GM13977 (cell line): ENCODE data around the gene CYP2D6.
"Not testable (repeated sequence)": the region's sequence is repeated elsewhere in the genome, so short reads cannot be mapped to it uniquely, and the experiment has no call there.

Source experiments
- DNase-seq: peaks from one replicate; pipeline ENCODE4 v3.0.0; 2012; ENCODE audit warnings: low spot score
- in situ Hi-C: fragments of 300-500 bp; cut with MboI; formaldehyde crosslinking; loops from one replicate; pipeline ENCODE4 v1.12.0; 2022; ENCODE audit warnings: low sequenced_read_pairs, low pct_unique_long_range_greater_than_20kb, mixed read lengths, inconsistent platforms; ENCODE audit not compliant: unreplicated experiment
- TF ChIP-seq, protein P1 (sequence below): IDR thresholded peaks from 2 replicates; pipeline ENCODE4 v1.5.1; 2012; ENCODE audit warnings: mild to moderate bottlenecking, control low read depth; ENCODE audit not compliant: insufficient read depth; ENCODE audit errors: extremely low read depth, missing control alignments

Gene CYP2D6

DNA sequence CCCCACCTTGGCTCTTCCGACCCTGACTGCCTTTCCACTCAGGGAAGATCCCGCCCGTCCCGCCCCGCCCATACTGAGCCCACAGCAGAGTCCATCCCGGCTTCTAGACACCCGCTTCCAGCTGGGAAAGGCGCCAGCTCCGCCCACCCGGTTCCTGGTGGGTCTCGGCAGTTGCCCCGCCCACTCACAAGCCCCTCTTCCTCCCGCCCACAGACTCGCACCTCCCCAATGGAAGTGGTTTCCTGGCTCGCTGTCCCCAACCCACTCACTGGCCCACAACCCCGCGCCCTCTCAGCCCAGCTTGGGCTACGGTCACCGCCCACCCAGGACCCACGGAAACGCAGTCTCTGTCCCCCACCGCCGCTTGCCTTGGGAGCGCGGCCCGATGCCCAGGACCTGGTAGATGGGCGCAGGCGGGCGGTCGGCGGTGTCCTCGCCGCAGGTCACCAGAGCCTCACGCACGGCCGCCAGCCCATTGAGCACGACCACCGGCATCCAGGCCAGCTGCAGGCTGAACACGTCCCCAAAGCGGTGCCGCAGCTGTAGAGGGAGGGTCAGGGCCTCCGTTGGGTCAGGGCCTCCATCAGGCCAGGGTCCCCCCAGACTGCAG, 22.2 kb upstream of the CYP2D6 start:
- in situ Hi-C loops: no loop called here
- TF ChIP-seq, protein P1, sequence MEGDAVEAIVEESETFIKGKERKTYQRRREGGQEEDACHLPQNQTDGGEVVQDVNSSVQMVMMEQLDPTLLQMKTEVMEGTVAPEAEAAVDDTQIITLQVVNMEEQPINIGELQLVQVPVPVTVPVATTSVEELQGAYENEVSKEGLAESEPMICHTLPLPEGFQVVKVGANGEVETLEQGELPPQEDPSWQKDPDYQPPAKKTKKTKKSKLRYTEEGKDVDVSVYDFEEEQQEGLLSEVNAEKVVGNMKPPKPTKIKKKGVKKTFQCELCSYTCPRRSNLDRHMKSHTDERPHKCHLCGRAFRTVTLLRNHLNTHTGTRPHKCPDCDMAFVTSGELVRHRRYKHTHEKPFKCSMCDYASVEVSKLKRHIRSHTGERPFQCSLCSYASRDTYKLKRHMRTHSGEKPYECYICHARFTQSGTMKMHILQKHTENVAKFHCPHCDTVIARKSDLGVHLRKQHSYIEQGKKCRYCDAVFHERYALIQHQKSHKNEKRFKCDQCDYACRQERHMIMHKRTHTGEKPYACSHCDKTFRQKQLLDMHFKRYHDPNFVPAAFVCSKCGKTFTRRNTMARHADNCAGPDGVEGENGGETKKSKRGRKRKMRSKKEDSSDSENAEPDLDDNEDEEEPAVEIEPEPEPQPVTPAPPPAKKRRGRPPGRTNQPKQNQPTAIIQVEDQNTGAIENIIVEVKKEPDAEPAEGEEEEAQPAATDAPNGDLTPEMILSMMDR: no peak
- DNase-seq: no peak

DNA sequence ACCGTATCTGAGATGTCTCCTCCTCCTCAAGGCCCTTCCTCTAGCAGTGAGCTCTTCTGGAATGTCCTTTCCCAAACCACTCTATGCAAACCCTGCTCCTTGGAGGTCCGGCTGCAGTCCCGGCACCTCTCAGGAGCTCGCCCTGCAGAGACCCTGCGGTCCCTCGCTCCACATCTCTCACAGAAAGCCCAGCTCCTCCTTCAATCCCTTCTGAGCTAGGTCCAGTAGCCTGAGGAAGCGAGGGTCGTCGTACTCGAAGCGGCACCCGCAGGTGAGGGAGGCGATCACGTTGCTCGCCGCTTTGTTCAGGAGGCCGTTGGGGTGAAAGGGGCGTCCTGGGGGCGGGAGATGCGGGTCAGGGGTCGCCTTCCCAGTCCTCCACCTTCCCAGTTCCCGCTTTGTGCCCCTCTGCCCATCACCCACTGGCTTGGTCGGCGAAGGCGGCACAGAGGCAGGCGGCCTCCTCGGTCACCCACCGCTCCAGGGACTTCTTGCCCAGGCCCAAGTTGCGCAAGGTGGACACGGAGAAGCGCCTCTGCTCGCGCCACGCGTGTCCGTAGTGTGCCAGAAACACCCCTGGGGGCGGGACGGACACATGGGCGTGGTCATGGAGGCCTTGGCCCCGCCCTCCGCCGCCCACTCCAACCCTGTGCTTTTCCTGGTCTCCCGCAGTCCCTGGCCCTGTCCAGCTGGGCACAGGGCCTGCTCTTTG, 21.5 kb upstream of the CYP2D6 start:
- DNase-seq: no peak
- in situ Hi-C loops: no loop called here
- TF ChIP-seq, protein P1: no peak

DNA sequence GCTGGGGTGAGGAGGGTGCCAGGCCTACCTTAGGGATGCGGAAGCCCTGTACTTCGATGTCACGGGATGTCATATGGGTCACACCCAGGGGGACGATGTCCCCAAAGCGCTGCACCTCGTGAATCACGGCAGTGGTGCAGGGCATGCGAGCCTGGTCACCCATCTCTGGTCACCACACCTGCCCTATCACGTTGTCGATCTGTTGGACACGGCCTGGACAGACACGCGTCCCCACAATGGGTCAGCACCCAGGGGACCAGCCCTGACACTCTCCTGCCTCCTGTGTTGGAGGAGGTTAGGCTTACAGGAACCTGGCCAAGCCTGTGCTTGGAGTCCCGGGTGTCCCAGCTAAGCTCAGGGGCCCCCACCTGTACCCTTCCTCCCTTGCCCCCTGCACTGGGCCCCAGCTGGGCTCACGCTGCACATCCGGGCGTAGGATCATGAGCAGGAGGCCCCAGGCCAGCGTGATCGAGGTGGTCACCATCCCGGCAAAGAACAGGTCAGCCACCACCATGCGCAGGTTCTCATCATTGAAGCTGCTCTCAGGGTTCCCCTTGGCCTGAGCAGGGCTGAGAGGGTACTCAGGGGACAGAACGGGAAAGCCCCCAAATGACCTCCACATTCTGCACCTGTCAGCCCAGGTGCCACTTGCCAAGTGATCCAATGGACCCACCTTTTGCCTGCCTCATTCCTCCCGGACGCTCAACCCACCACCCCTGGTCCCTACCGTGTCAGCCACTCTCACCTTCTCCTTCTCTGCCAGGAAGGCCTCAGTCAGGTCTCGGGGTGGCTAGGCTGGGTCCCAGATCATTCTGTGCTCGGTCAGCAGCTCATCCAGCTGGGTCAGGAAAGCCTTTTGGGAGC, 20.3 kb upstream of the CYP2D6 start:
- in situ Hi-C loops: no loop called here
- DNase-seq: no peak

DNA sequence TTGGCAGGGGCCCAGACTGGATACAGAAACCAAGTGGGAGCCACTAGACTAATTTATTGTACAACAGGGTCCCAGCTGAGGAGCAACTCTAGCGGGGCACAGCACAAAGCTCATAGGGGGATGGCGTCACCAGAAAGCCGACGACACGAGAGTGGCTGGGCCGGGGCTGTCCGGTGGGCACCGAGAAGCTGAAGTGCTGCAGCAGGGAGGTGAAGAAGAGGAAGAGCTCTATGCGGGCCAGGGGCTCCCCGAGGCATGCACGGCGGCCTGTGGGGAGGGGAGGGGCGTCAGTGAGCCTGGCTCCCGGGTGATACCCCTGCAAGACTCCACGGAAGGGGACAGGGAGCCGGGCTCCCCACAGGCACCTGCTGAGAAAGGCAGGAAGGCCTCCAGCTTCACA, 19.2 kb upstream of the CYP2D6 start:
- in situ Hi-C loops, DNase-seq: not testable (repeated sequence)

More for the DNA sequence above, 20.3 kb upstream of the CYP2D6 start:
- TF ChIP-seq, protein P1: no peak

DNA sequence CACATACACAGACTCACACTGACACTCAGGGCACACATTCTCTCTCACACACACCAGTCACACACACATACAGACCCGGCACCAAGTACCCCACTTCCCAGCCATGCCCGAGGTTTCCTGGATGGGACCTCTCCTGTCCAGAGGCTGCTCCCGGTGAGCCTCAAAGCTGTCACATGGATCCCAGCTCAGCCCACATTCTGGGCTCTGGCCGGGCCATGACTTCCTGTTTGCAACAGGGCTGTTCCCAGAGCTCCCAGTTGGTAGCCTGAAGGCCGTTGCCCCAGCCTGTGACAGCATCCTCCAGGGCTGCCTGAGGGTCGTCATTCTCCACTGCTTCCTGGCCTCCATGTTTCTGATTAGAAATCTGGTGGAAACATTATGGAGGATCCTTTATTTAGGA, 14.6 kb upstream of the CYP2D6 start:
- TF ChIP-seq, protein P1: no peak
- DNase-seq: no peak
- in situ Hi-C loops: no loop called here

DNA sequence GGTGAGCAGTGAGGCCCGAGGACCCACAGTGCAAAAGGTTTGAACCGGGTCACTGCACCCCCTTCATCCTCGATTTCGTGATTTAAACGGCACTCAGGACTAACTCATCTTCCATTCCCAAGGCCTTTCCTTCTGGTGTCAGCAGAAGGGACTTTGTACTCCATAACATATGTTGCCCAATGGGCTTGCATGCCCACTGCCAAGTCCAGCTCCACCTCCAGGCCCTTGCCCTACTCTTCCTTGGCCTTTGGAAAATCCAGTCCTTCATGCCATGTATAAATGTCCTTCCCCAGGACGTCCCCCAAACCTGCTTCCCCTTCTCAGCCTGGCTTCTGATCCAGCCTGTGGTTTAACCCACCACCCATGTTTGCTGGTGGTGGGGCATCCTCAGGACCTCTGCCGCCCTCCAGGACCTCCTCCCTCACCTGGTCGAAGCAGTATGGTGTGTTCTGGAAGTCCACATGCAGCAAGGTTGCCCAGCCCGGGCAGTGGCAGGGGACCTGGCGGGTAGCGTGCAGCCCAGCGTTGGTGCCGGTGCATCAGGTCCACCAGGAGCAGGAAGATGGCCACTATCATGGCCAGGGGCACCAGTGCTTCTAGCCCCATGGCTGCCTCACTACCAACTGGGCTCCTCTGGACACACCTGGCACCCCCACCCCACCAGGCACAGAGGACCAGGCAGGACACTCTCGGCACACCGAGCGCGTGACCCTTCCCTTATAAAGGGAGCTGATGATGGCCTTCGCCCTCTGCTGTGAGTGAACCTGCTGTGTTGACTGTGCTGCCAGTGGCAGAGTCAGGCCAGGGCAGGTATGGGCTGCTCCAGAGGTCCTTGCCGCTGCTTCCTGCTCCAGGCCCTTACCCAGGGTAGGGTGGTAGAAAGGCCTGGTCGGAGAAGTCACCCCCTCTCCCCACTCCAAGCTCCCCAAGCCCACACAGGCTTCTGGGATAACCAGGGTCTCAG, 13.5 kb upstream of the CYP2D6 start:
- in situ Hi-C loops, DNase-seq: not testable (repeated sequence)

DNA sequence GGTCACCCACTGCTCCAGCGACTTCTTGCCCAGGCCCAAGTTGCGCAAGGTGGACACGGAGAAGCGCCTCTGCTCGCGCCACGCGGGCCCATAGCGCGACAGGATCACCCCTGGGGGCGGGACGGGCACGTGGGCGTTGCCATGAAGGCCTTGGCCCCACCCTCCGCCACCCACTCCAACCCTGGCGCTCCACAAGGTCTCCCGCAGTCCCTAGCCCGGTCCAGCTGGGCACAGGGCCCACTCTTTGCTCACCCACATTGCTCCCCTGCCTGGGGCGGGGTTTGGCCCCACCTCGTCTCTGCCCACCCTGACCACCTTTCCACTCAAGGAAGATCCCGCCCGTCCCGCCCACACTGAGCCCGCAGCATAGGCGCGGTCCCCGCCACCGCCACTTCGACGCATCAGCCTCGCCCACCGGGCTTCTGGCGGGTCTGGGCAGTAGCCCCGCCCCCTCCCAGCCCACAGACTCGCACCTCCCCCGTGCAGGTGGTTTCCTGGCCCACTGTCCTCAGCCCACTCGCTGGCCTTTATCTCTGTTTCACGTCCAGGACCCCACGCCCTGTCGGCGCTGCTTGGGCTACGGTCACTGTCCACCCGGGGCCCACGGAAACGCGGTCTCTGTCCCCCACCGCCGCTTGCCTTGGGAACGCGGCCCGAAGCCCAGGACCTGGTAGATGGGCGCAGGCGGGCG, 12.3 kb upstream of the CYP2D6 start:
- in situ Hi-C loops: no loop called here
- TF ChIP-seq, protein P1: no peak
- no peak for DNase-seq

DNA sequence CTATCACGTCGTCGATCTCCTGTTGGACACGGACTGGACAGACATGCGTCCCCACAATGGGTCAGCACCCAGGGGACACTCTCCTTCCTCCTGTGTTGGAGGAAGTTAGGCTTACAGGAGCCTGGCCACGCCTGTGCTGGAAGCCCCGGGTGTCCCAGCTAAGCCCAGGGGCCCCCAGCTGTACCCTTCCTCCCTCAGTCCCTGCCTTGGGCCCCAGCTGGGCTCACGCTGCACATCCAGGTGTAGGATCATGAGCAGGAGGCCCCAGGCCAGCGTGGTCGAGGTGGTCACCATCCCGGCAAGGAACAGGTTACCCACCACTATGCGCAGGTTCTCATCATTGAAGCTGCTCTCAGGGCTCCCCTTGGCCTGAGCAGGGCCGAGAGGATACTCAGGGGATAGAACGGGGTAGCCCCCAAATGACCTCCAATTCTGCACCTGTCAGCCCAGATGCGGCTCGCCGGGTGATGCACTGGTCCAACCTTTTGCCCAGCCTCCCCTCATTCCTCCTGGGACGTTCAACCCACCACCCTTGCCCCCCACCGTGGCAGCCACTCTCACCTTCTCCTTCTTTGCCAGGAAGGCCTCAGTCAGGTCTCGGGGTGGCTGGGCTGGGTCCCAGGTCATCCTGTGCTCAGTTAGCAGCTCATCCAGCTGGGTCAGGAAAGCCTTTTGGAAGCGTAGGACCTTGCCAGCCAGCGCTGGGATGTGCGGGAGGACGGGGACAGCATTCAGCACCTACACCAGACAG, 10.9 kb upstream of the CYP2D6 start:
- in situ Hi-C loops, DNase-seq: not testable (repeated sequence)

DNA sequence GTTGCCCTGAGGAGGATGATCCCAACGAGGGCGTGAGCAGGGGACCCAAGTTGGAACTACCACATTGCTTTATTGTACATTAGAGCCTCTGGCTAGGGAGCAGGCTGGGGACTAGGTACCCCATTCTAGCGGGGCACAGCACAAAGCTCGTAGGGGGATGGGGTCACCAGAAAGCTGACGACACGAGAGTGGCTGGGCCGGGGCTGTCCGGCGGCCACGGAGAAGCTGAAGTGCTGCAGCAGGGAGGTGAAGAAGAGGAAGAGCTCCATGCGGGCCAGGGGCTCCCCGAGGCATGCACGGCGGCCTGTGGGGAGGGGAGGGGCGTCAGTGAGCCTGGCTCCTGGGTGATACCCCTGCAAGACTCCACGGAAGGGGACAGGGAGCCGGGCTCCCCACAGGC, 9.5 kb upstream of the CYP2D6 start:
- DNase-seq, in situ Hi-C loops: not testable (repeated sequence)

DNA sequence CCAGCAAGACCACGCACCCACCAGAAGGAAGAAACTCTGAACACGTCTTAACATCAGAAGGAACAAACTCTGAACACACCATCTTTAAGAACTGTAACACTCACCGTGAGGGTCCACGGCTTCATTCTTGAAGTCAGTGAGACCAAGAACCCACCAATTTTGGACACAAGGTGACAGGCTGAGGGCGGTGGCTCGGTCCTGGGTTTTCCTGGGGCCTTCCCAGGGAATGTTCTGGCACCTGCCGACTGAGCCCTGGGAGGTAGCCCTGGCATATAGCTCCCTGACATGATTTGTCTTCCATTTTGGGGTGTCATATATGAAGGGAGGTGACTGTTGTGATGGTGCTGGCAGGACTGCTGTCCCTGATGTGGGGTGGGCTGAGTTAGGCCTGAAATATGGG, 8.9 kb upstream of the CYP2D6 start:
- DNase-seq, in situ Hi-C loops: not testable (repeated sequence)
